Subcutaneous adipose tissue (tissue), 4 donors: ENCODE results near the gene JAKMIP3. TPM values are rescaled to one million over a fixed set of nuclear protein-coding genes. Genes with fewer than 3 reads are reported as not detected.

Source experiments
- total RNA-seq, 4 donors: library from RNA; depleted of rRNA; stranded (reverse); fragments of >200 nt; gene quantifications; one replicate each; pipeline ENCODE4 v1.1.0, GENCODE V29; 2016
- TF ChIP-seq, protein P1 (sequence below): fragments of 450-650 bp; IDR thresholded peaks from one replicate; pipeline ENCODE4 v1.5.1; 2016; ENCODE audit warnings: low read depth, mild to moderate bottlenecking, control low read depth, antibody characterized with exemption, moderate library complexity

Gene JAKMIP3
- total RNA-seq, 4 donors from 2014 or later, result 0.16 to 0.75 (median 0.31) TPM

DNA sequence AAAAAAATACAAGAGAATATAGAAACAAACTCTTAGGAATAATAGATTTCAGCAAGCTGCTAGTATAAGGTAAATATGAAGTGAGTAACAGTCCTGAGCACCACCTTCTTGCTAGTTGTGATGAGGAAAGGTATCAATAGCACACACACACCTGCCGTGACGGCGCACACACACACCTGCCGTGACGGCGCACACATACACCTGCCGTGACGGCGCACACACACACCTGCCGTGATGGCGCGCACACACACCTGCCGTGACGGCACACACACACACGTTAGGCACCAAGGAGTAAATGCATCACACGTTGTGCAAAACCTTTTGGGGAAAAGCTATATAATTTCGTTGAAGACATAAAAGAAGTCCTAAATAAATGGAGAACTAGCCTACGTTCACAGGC, 4.7 kb upstream of the JAKMIP3 start:
- TF ChIP-seq, protein P1, sequence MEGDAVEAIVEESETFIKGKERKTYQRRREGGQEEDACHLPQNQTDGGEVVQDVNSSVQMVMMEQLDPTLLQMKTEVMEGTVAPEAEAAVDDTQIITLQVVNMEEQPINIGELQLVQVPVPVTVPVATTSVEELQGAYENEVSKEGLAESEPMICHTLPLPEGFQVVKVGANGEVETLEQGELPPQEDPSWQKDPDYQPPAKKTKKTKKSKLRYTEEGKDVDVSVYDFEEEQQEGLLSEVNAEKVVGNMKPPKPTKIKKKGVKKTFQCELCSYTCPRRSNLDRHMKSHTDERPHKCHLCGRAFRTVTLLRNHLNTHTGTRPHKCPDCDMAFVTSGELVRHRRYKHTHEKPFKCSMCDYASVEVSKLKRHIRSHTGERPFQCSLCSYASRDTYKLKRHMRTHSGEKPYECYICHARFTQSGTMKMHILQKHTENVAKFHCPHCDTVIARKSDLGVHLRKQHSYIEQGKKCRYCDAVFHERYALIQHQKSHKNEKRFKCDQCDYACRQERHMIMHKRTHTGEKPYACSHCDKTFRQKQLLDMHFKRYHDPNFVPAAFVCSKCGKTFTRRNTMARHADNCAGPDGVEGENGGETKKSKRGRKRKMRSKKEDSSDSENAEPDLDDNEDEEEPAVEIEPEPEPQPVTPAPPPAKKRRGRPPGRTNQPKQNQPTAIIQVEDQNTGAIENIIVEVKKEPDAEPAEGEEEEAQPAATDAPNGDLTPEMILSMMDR, result no peak

DNA sequence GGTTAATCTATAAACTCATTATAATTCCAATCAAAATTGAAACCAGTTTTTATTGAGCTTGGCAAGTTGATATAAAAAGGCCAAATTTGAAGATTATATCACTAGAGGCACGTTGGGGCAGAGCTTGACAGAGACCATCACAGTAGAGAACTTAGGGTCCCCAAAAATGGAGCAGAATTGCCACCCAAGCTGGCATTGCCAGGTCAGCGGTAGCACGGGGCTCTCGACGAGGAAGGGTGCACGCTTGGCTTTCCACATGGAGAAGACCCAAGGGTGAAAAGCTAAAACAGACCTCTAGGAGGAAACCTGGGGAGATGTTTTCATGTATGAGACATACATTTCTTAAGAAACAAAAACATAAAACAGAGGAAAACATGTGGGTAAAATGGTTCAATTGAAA, 4.3 kb upstream of the JAKMIP3 start:
- TF ChIP-seq, protein P1, result no peak

DNA sequence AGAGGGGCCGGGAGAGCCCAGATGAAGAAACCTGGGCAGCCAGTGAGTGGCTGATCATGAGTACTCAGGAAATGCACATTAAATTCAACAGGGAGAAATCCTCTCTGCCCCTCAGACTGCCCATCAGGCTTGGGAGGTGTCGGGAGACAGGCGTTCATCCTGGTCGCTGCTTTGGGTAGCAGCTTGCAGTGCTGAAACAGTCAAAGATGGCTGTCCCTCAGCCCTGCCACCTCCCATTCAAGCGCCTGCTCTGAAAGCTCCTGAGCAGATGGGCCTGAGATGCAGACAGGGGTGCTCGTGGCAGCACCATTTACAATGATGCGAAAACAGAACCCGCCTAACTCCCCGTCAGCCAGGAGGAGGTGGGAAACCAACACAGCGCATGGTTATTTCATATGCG, 3.6 kb upstream of the JAKMIP3 start:
- TF ChIP-seq, protein P1, result no peak

DNA sequence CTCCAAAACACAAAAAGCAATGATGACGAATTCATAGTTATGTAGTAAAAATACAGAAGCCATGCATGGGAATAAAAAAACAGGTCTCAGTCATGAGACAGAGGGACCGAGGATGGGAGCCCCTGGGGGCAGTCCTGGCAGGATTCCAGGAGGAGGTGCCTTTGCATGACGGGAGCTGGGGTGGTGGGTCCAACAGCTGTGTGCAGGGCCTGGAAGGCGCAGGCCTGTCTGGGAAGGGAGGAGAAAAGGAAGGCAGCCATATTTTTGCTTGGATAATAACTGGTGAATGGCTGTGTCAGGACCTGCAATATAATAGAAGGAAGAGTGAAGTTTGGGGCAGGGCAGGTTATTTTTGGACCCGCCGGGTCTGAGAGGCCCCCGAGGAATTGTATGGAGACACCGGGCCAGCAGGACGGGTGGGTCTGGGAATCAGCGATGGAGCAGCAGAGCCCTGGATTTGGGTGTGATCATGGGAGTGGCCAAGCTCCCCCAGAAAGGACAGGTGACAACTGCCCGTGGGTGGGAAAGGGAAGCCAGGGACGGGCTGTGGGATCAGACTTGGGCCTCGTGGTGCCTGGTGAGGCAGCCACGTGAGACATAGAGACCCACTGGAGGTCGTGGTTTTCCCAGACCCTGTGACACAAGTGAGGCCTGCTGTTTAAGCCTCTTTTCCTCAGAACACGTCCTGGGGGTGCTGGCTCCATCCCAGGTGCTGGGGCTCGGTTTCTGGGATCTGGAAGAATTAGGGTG, 2.9 kb upstream of the JAKMIP3 start:
- TF ChIP-seq, protein P1, result no peak

DNA sequence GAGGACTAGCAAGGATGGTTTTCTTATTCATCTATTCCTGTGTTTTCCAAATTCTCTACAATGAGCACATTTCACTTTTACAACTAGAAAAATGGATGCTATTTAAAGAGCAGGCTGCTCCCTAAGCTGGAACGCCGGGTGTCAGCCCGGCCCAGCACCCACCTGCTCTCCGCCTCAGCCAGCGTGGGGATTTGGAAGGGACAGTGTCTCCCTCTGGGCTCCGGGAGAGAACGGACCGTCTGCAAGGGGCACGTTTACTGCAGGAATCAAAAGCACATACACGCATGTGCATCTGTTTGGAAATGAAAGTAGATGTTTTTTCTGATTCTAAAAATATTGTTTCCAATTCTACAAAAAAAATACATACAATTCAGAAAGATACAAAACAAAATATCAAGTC, 2.3 kb upstream of the JAKMIP3 start:
- TF ChIP-seq, protein P1, result no peak

DNA sequence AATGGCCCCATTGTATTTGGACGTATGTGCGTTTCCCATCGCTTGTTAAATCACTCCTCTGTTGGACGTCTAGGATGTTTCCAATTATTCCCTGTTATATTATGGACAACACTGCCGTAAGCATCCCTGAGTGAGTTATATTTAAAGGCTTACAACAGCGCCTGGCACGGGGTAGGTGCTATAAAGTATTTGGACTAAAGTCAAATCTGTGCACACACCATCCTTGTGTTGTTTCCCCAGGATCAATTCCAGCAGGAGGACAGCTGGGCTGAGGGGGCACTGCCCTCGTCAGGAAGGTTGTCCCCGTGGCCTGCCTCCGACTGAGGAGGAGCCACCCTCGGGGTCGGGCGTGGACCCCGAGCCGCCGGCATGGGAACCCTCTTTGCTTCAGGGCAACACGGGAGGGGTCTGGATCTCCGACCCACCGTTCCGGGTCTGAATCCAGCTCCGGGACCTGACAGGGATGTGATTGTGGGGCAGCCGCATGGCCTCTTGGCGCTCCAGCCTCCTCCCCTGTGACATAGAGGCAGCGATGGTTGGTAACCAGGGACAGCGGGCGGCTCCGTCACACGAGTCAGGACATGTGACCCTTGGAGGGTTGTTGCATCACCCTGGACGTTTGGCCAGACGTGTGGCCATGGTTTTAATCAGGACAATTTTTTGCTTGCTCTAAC, 1.5 kb upstream of the JAKMIP3 start:
- TF ChIP-seq, protein P1, result no peak

DNA sequence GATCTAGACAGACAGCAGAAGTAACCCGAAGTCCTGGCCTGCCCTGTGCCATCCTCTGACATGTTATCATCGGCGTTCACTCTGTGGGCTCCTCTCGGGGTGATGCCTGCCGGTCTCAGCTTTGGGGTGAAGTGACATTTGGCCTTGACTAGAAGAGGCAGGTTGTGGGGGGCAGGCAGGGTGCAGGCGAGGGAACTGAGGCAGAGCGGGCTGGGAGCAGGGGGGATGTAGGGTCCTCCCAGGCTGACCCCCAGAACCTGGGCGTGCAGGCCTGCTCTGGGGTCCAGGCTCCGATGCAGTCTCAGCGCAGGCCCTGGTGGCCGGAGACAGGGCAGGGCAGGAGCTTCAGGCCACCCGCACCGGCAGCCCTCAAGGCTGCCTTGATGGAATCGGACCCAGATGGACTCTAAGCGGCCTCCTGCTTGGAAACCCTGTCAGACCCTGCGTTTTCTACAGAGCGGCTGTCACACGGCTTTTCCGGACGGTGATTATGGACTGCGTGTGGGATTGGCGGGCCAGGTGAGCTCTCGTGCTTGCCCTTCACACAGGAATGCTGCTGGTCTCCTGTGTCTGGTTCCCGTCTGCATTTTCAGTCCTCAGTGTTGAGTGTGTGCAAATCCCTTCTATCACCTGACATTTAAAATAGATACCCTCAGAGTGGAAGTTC, 842 bp upstream of the JAKMIP3 start:
- TF ChIP-seq, protein P1, result no peak
